Fibroblast of pulmonary artery (primary cell): Measurements from ENCODE around the gene CH25H.

Experiments used
- DNase-seq: peaks from one replicate; pipeline ENCODE4 v3.0.0-alpha.2; 2010; ENCODE audit warnings: low read depth
- H3K4me3 ChIP-seq: replicated peaks from 2 replicates; pipeline ENCODE4 v1.5.1; 2011; ENCODE audit warnings: low read depth, mild to moderate bottlenecking, control low read depth, low read length, moderate library complexity
- CTCF ChIP-seq: IDR thresholded peaks from 2 replicates; pipeline ENCODE4 v1.5.1; 2011; ENCODE audit warnings: mild to moderate bottlenecking, control low read depth, low read length, inconsistent platforms; ENCODE audit errors: missing control alignments

CH25H gene

GRCh38 chr10:89228962-89229361 is 21.8 kb upstream of the CH25H start:
- DNase-seq = no peak
- H3K4me3 ChIP-seq = no peak overlapping the region
- no peak for TF ChIP-seq CTCF

DNA sequence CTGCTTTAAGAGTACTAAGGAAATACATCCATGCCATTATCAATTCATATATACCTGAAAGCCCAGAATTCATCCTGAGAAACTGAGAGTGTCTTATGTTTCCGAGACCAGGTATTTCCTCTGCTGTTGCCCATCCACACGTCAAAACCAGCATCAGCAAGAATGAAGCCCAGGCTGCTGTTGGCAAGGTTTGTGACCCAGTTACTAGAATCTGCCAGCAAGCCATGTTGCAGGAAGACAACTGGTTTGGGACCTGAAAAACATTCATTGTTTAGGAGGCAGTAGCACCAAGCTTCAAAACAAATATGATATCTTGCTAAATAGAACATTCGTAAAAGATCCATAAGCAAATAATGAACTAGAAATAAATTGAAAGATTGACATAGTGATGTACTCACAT is 21.0 kb upstream of the CH25H start:
- H3K4me3 ChIP-seq = no peak overlapping the region
- TF ChIP-seq CTCF = no peak
- no peak for DNase-seq

DNA sequence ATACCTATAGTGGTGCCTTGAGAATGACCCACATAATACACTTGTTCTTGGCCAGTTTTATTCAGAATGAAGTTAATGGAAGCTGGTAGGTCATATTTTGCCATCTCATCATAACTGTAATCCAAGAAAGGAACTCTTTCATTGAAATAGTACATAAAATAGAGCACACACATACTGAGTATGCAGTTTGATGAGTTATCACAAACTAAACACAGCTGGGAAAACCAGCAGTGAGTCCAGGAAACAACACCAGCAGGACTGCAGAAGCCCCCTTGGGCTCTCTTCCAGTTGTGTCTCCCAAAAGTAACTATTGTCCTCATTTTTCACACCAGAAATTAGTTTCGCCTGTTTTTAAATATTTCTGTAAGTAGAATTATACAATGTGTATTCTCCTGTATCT is 19.8 kb upstream of the CH25H start:
- no peak overlapping the region for H3K4me3 ChIP-seq
- TF ChIP-seq CTCF = no peak
- DNase-seq = no peak

DNA sequence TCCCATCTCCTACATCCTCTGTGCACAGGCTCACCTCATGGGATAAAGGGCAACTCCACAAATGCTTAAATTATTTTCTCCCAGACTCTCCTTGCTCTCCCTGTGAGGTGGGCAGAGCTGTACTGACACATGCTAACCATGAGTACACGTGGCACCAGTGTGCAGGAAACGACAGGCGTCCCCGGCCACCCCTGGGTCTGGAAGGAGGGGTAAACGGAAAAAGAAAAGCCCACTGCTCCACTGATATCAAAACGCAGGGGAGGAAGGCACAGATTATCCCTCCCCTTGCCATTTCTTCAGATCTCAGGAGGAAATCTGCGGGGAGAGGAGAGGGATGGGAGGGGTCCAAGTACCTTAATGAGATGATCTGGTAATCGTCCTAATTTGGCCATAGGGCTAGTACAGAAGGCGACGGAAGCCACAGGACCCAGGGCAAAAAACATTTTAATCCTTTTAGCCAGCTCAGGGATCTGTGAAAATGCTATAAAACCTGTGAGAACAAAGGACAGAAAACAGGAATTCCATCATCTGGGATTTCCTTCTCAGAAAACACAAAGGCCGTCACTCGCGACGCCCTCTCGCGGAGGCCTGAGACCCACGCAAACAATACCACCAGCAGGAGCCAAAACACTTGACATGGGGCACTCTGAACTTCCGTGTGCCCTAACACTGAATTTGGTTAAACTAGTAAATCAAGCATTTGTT is 17.8 kb upstream of the CH25H start:
- no peak overlapping the region for H3K4me3 ChIP-seq
- peak; percentile 25 for TF ChIP-seq CTCF
- DNase-seq = peak; percentile 45

DNA sequence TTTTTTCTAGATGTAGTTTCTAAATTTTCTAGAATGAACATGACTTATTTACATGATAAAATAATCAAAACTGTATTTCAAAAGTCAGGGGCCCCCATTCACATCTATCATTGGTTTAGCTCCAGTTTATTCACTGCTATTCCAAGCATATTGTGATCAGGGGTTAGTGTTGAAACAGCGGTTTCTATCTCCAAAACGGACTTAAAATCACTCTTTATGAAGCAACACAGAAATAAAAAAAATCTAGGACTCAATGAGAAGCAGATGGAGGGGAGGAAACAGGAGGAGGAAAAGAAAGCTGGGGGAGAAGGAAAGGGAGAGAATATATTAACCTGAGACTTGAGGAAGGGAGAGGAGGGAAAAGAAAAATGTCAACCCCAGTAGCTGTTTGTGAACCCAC is 14.8 kb upstream of the CH25H start:
- TF ChIP-seq CTCF = no peak
- no peak overlapping the region for H3K4me3 ChIP-seq

GRCh38 chr10:89219513-89220218 is 12.5 kb upstream of the CH25H start:
- no peak for TF ChIP-seq CTCF
- no peak for DNase-seq
- H3K4me3 ChIP-seq = no peak overlapping the region

More for the DNA sequence above, 14.8 kb upstream of the CH25H start:
- no peak for DNase-seq
